Endothelial cell of umbilical vein (primary cell): ENCODE measurements around the gene RYR3. TPM values are rescaled to one million over a fixed set of nuclear protein-coding genes. Genes with fewer than 3 reads are reported as not detected.

Experiments used
- BruUV-seq: library from RNA; stranded (reverse); fragments of 400-500 nt; replicated peaks from 2 replicates; lab custom pipeline; 2021; lab: Mats Ljungman, UMichigan
- CTCF ChIA-PET: fragments of 300-600, 350-600 bp; sonication (Branson Sonifier 250); formaldehyde crosslinking; loops from one replicate; lab custom pipeline; 2021; ENCODE audit warnings: antibody characterized with exemption, inconsistent platforms; lab: Charles Lee
- POLR2A ChIA-PET: fragments of 300-600, 350-600 bp; sonication (Branson Sonifier 250); formaldehyde crosslinking; loops from one replicate; lab custom pipeline; 2021; ENCODE audit warnings: antibody characterized with exemption, inconsistent platforms; lab: Charles Lee
- DNase-seq: peaks from one replicate; pipeline ENCODE4 v3.0.0-alpha.2; 2011; ENCODE audit warnings: low read depth, low spot score
- FAIRE-seq: peaks from 2 replicates; lab custom pipeline; 2011; peaks lifted over from hg19 to GRCh38; lab: Jason Lieb, UNC
- H2AFZ ChIP-seq: 2 replicates; pipeline ENCODE4 v1.6.0; 2012; ENCODE audit warnings: low read depth, low read length, control low read depth, inconsistent platforms
- H3K27ac ChIP-seq: 2 replicates; pipeline ENCODE4 v1.5.1; 2011; ENCODE audit warnings: low read depth, mild to moderate bottlenecking, control low read depth, low read length, moderate library complexity; ENCODE audit not compliant: insufficient read depth
- H3K27me3 ChIP-seq, 2 experiments: 2 replicates each; pipeline versions ENCODE4 v1.6.0 to v1.6.1; 2011; ENCODE audit warnings: low read length in 2 of 2, mixed read lengths in 1 of 2; ENCODE audit not compliant: control insufficient read depth in 2 of 2, insufficient read depth in 2 of 2
- H3K36me3 ChIP-seq, 2 experiments: 2 replicates in 1 of 2; 3 replicates in 1 of 2; pipeline ENCODE4 v1.5.1; 2011; ENCODE audit warnings: low read length in 2 of 2, mild to moderate bottlenecking in 1 of 2, moderate library complexity in 1 of 2; ENCODE audit not compliant: control insufficient read depth in 2 of 2, insufficient read depth in 2 of 2; ENCODE audit errors: extremely low read depth in 1 of 2
- H3K4me1 ChIP-seq: 3 replicates; pipeline ENCODE4 v1.5.1; 2011; ENCODE audit warnings: mild to moderate bottlenecking, low read length; ENCODE audit not compliant: control insufficient read depth, insufficient read depth; ENCODE audit errors: extremely low read depth
- H3K4me2 ChIP-seq: 2 replicates; pipeline ENCODE4 v1.6.1; 2011; ENCODE audit warnings: low read length, control low read depth, mixed read lengths; ENCODE audit not compliant: insufficient read depth
- H3K4me3 ChIP-seq, 3 experiments: fragments of 200-600 bp in 1 of 3; sonication (generic), shearing (Covaris generic) in 1 of 3; replicated peaks in 1 of 3; 2 replicates each; pipeline ENCODE4 v1.5.1; 2011 to 2016; ENCODE audit warnings: control low read depth in 3 of 3, low read length in 3 of 3, mild to moderate bottlenecking in 2 of 3, inconsistent platforms in 1 of 3, low read depth in 1 of 3, moderate library complexity in 1 of 3; ENCODE audit not compliant: insufficient read depth in 1 of 3
- H3K79me2 ChIP-seq: 2 replicates; pipeline ENCODE4 v1.6.0; 2012; ENCODE audit warnings: low read length, inconsistent platforms; ENCODE audit not compliant: control insufficient read depth, insufficient read depth
- H3K9ac ChIP-seq: replicated peaks from 2 replicates; pipeline ENCODE3; 2011; ENCODE audit warnings: low read length, control low read depth; ENCODE audit not compliant: insufficient read depth; ENCODE audit errors: extremely low read depth
- H3K9me1 ChIP-seq: replicated peaks from 3 replicates; pipeline ENCODE4 v1.6.0; 2011; ENCODE audit warnings: mild to moderate bottlenecking, low read length; ENCODE audit not compliant: control insufficient read depth, insufficient read depth; ENCODE audit errors: extremely low read depth
- H3K9me3 ChIP-seq: replicated peaks from 2 replicates; pipeline ENCODE4 v1.5.1; 2012; ENCODE audit warnings: low read length, inconsistent platforms; ENCODE audit not compliant: control insufficient read depth, insufficient read depth
- H4K20me1 ChIP-seq: replicated peaks from 2 replicates; pipeline ENCODE3; 2011; ENCODE audit warnings: mild to moderate bottlenecking, low read length; ENCODE audit not compliant: control insufficient read depth, insufficient read depth; ENCODE audit errors: extremely low read depth
- EZH2 ChIP-seq: IDR thresholded peaks from 2 replicates; pipeline ENCODE4 v1.6.1; 2012; ENCODE audit warnings: borderline replicate concordance, low read depth, mild to moderate bottlenecking, moderate library complexity, low read length, inconsistent platforms; ENCODE audit not compliant: severe bottlenecking
- FOS ChIP-seq: IDR thresholded peaks from 2 replicates; pipeline ENCODE4 v1.6.1; 2011; ENCODE audit warnings: mild to moderate bottlenecking, low read length, moderate library complexity, borderline replicate concordance; ENCODE audit not compliant: insufficient read depth
- JUN ChIP-seq: IDR thresholded peaks from 2 replicates; pipeline ENCODE4 v1.6.1; 2011; ENCODE audit warnings: borderline replicate concordance, low read depth; ENCODE audit not compliant: insufficient read length, insufficient read depth
- MYC ChIP-seq: IDR thresholded peaks from one replicate; pipeline ENCODE4 v1.6.1; 2011; ENCODE audit warnings: mild to moderate bottlenecking, low read depth, low read length
- POLR2A ChIP-seq: IDR thresholded peaks from 2 replicates; pipeline ENCODE4 v1.6.1; 2012; ENCODE audit warnings: low read depth, mild to moderate bottlenecking, control low read depth, low read length
- POLR2AphosphoS5 ChIP-seq: IDR thresholded peaks from 2 replicates; pipeline ENCODE4 v1.6.1; 2012; ENCODE audit warnings: low read depth, mild to moderate bottlenecking, control low read depth, low read length, moderate library complexity; ENCODE audit not compliant: insufficient read depth
- dilution Hi-C: fragments of 300-500 bp; cut with MboI; formaldehyde crosslinking; loops from one replicate; pipeline ENCODE4 v1.15.0; 2019; ENCODE audit warnings: low sequenced_read_pairs; ENCODE audit not compliant: extremely low pct_ligation_motif_present
- intact Hi-C: fragments of 100-400 bp; cut with micrococcal nuclease; formaldehyde crosslinking; loops from one replicate; pipeline ENCODE4 v1.10.0; 2022
- polyA plus RNA-seq, 4 experiments: library from polyadenylated mRNA; depleted of rRNA in 3 of 4; stranded (reverse) in 3 of 4; unstranded in 1 of 4; fragments of >200 nt; gene quantifications; 2 replicates each; pipeline versions ENCODE4 v1.2.1 to v1.2.3, GENCODE V29; 2011 to 2012; ENCODE audit warnings: missing spikeins in 1 of 4
- total RNA-seq: library from RNA; stranded (reverse); gene quantifications from 2 replicates; pipeline ENCODE4 v1.2.3, GENCODE V29; 2021
- TF ChIP-seq, protein P1 (sequence below): IDR thresholded peaks from 2 replicates; pipeline ENCODE4 v1.6.1; 2011; ENCODE audit not compliant: insufficient read depth, insufficient read length
- TF ChIP-seq, protein P2 (sequence below), 2 donors: IDR thresholded peaks; 1 replicate in 1 of 2; 2 replicates in 1 of 2; pipeline ENCODE4 v1.5.1; 2011; ENCODE audit warnings: low read length in 2 of 2, mild to moderate bottlenecking in 2 of 2, moderate library complexity in 2 of 2, control low read depth in 1 of 2, inconsistent platforms in 1 of 2, low read depth in 1 of 2; ENCODE audit not compliant: insufficient read depth in 1 of 2; ENCODE audit errors: extremely low read depth in 1 of 2

Gene RYR3
- total and polyA plus RNA-seq, 2 donors (not counting 3 experiments of a cell fraction or from before 2014, with no cell fraction given) = not detected

DNA sequence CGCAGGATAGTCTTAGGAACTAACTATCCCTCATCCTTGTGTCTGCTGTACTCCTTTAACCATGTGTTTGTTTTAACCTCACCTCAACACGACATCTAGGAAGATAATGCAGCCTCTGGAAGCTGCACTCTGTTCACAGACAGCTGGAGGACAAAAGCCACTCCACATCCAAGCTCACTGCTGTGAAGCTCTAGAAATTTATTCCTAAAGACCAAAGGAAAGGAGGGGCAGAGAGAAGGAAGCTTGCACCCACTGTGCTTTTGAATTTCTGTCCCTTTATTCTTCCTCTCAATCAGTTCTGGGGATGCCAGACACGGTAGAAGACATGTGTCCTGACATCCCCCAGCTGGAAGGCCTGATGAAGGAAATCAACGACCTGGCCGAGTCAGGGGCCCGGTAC lies 474.6 kb downstream of the RYR3 start:
- intact Hi-C loops = no loop called here
- Histone ChIP-seq H3K36me3 (no peaks in the 10 kb centered on the region), H3K9ac (no peak overlapping the region), H3K4me3 (no peak overlapping the region), H3K27me3 (peaks cover 0 to 1% of the 10 kb centered on the region in 2 experiments), H4K20me1 (no peaks in the 10 kb centered on the region), H3K9me1 (no peaks in the 10 kb centered on the region), H3K27ac (no peak overlapping the region), H2AFZ (no peak overlapping the region), H3K9me3 (no peaks in the 10 kb centered on the region), H3K79me2 (no peaks in the 10 kb centered on the region), H3K4me1 (no peaks in the 10 kb centered on the region), H3K4me2 (no peak overlapping the region)
- ChIA-PET POLR2A (no interaction called here), CTCF (no interaction called here)
- dilution Hi-C loops = no loop called here
- FAIRE-seq = no peak
- DNase-seq = no peak
- BruUV-seq = no TSS peak
- TF ChIP-seq, protein P1, sequence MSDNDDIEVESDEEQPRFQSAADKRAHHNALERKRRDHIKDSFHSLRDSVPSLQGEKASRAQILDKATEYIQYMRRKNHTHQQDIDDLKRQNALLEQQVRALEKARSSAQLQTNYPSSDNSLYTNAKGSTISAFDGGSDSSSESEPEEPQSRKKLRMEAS = no peak
- TF ChIP-seq, protein P2, sequence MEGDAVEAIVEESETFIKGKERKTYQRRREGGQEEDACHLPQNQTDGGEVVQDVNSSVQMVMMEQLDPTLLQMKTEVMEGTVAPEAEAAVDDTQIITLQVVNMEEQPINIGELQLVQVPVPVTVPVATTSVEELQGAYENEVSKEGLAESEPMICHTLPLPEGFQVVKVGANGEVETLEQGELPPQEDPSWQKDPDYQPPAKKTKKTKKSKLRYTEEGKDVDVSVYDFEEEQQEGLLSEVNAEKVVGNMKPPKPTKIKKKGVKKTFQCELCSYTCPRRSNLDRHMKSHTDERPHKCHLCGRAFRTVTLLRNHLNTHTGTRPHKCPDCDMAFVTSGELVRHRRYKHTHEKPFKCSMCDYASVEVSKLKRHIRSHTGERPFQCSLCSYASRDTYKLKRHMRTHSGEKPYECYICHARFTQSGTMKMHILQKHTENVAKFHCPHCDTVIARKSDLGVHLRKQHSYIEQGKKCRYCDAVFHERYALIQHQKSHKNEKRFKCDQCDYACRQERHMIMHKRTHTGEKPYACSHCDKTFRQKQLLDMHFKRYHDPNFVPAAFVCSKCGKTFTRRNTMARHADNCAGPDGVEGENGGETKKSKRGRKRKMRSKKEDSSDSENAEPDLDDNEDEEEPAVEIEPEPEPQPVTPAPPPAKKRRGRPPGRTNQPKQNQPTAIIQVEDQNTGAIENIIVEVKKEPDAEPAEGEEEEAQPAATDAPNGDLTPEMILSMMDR (IDR thresholded peaks at IDR 0.05; ENCODE audit: extremely low read depth in 1 of 2, insufficient read depth in 1 of 2, low read depth in 1 of 2, low read length in 2 of 2) = no peak
- no peak for TF ChIP-seq POLR2A
- TF ChIP-seq EZH2 = no peak
- TF ChIP-seq JUN = no peak
- no peak for TF ChIP-seq MYC
- no peak for TF ChIP-seq POLR2AphosphoS5
- TF ChIP-seq FOS = no peak
